ENCODE measurements around the gene TBC1D8B.
"Not testable (repeated sequence)": the region's sequence is repeated elsewhere in the genome, so short reads cannot be mapped to it uniquely, and the experiment has no call there.

TBC1D8B gene

GRCh38 chrX:106802388-106803275 lies at the start of gene TBC1D8B:
Gene TBC1D8B (plus strand): TSS chrX:106802673. CDS start chrX:106802854, 181 bp downstream.
- peak; percentile 0 for DNase-seq (ENCODE audit: low read depth in 2 of 2)

DNA sequence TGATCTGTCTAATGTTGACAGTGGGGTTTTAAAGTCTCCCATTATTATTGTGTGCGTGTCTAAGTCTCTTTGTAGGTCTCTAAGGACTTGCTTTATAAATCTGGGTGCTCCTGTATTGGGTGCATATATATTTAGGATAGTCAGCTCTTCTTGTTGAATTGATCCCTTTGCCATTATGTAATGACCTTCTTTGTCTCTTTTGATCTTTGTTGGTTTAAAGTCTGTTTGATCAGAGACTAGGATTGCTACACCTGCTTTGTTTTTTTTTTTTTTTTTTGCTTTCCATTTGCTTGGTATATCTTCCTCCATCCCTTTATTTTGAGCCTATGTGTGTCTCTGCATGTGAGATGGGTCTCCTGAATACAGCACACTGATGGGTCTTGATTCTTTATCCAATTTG lies 33.2 kb upstream of the TBC1D8B start:
- not testable (repeated sequence) for DNase-seq (ENCODE audit: low read depth in 2 of 2)

- DNase-seq (ENCODE audit: low read depth in 2 of 2), result no peak
Measured at GRCh38 chrX:106774981-106775380, 27.5 kb upstream of the TBC1D8B start.

GRCh38 chrX:106780264-106780663 lies 22.2 kb upstream of the TBC1D8B start:
- DNase-seq (ENCODE audit: low read depth in 2 of 2), result no peak

DNA sequence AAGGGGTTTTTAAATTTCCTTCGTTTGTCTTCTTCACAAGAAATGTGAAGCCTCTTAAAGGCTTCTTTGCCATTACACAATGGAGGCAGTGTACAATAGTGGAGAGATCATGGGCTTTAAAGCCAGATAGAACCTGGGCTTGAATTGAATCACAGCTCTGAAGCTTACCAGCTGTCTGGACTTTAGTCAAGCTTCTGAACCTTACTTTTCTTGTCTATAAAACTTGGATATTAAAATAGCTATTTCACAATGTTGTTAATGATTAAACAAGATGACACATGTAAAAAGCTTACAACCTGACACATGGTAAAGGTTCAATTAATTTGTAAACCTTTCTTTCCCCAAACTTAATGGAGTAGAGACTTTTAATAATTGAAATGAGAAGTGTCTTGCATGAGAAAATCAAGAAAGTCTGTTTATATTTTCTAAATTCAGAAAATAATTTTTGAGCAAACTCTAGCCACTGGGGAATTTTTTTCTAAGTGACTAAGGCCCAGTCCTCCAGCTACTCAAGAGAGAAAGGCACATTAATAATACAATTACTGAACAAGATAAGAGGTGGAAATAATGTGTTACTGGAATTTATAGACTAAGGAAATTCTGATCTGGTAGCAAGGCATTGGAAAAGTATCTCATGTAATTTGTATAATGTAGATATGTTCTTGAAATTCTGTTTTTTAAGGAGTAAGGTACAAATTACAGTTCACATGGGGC lies 21.7 kb upstream of the TBC1D8B start:
- DNase-seq (ENCODE audit: low read depth in 2 of 2), result no peak

- DNase-seq (ENCODE audit: low read depth in 2 of 2), result no peak
Measured at GRCh38 chrX:106783716-106784115, 18.8 kb upstream of the TBC1D8B start.

DNA sequence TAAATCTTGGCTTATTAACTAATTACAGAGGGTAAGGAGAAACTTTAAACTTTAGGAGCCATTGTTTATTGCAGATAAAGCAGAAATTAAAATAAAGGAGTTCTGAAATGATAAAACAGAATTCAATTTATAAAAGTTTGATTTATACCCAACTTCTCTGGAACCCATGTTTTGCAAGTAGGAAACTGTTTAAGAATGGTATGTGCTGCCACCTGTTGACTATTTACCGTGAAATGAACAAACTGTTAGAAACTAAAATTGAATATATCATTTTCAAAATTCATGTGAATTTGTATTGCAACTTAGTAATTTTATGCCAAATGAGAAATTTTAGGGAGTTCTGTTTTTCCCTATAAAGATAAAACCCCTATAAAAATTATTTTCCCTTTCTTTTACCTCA lies 11.0 kb upstream of the TBC1D8B start:
- no peak for DNase-seq (ENCODE audit: low read depth in 2 of 2)

GRCh38 chrX:106802063-106802387 lies 448 bp upstream of the TBC1D8B start:
- no peak for DNase-seq (ENCODE audit: low read depth in 2 of 2)

GRCh38 chrX:106811131-106811910 lies 8.8 kb downstream of the TBC1D8B start:
- DNase-seq (ENCODE audit: low read depth in 2 of 2), result no peak

DNA sequence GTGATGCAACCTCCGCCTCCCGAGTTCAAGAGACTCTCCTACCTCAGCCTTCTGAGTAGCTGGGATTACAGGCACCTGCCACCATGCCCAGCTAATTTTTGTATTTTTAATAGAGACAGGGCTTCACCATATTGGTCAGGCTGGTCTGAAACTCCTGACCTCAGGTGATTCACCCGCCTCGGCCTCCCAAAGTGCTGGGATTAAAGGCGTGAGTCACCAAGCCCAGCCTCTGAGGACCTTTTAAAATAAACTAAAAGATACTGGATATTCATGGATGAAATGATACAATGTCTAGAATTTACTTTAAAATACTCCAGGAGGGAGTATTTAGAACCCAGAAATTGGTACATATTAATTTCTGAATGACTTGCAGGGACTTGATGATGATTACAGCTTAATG lies 10.5 kb downstream of the TBC1D8B start:
- not testable (repeated sequence) for DNase-seq (ENCODE audit: low read depth in 2 of 2)

- DNase-seq (ENCODE audit: low read depth in 2 of 2), result not testable (repeated sequence)
Measured at GRCh38 chrX:106814093-106814492, 11.6 kb downstream of the TBC1D8B start.

DNA sequence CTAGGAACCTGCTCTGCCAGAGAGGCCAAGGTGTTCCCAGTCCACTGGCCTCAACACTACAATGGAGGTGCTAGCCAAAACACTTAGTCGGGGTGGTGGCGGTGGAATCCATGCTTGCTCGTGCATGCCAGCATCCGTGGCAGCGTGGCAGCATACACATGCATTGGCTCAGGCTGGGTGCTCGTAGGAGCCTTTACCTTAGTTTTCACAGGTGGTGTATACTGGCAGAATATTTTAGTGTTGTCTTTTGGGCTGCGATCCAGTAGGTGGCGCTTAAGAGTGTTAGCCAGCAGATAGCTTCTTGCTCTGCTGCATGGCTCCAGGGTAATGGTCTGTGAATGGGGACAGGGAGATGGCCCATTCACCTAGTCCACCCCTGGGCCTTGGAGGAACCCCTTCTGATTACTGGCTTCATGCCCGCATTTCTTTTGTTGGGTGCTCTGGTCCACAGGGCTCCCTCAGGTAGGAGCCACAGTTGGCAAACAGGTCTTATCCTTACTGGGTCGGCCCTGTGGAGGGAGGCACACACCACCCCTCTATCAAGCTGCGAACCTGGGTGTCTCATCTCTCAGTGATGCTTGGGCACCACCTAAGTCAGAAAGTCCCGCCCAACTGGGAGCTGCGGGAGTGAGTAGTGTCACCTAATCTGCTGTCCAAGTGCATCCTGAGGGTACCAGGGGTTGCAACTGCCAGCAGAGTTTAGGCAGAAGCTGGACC lies 60.7 kb downstream of the TBC1D8B start:
- no peak for DNase-seq (ENCODE audit: low read depth in 2 of 2)

- no peak for DNase-seq (ENCODE audit: low read depth in 2 of 2)
Measured at GRCh38 chrX:106863697-106864096, 61.2 kb downstream of the TBC1D8B start.

- DNase-seq (ENCODE audit: low read depth in 2 of 2), result not testable (repeated sequence)
Measured at GRCh38 chrX:106872796-106873195, 70.3 kb downstream of the TBC1D8B start.

GRCh38 chrX:106874075-106874474 lies 71.6 kb downstream of the TBC1D8B start:
- DNase-seq (ENCODE audit: low read depth in 2 of 2), result no peak

DNA sequence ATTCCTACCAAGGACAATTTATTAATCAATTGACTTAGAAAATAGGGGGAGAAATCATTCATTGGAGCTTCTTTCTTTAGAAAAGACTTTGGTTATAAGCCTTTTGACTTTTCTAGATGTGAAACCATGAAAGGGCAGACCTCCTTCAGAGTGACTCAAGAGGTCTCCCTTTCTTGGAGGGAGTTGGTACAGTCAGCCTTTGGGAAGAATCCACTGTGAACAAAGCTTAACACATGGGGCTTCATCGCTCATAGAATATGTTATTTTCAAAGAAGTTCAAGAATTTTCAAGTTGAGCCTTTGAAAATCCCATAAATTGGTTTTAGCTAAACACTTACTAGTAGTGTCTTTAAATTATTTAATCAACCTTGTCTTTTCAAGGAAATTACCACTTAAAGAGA lies 72.7 kb downstream of the TBC1D8B start:
- DNase-seq (ENCODE audit: low read depth in 2 of 2), result no peak

- DNase-seq (ENCODE audit: low read depth in 2 of 2), result no peak
Measured at GRCh38 chrX:106889468-106889867, 87.0 kb downstream of the TBC1D8B start.

GRCh38 chrX:106891762-106892460 lies 89.4 kb downstream of the TBC1D8B start:
- DNase-seq (ENCODE audit: low read depth in 2 of 2), result no peak

GRCh38 chrX:106894392-106894909 lies 92.0 kb downstream of the TBC1D8B start:
- no peak for DNase-seq (ENCODE audit: low read depth in 2 of 2)

DNA sequence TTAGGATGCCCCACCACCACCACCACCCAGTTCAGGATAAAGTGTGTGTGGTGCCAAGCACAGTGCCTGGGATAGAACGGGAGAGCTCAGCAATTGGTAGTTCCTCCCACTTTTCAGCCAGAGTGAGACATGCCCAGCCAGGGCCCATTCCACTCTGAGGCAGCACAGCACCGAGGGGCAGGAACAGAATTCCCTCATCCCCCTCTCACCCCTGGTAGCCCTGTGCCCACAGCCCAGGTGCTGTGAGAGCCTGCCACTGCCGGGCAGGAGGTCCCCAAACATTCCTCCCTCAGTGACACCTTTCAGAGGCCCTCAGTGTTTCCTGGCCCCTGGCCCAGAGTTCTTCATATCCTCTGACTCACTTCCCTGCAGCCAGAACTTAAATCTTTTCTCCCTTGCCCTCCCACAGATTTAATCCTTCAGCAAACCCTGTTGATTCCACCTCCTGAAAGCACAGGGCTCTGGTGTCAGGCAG lies 92.5 kb downstream of the TBC1D8B start:
- no peak for DNase-seq (ENCODE audit: low read depth in 2 of 2)

DNA sequence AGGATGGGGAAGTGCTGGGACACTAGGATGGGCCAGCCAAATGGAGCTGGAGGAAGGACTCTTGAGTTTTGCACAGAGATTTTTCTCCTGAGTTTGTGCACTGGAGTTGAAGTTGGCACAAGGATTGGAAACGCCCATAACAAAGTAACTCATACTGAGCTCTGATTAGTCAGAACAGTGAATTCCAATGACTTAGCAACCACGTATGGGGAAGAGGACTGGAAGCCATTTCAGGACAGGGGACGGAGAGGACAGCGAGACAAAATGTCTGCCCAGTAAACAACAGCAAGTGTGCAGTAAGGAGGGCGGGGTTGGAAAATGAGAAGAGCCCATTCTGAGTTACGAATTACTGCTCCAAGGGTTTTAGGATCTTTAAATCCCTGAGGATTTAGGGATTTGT lies 94.8 kb downstream of the TBC1D8B start:
- no peak for DNase-seq (ENCODE audit: low read depth in 2 of 2)
